CMK (cell line): ENCODE results near the gene RAD51B.

Experiments
- DNase-seq: peaks from one replicate; pipeline ENCODE4 v3.0.0-alpha.2; 2010; ENCODE audit warnings: low read depth

RAD51B gene

GRCh38 chr14:68146818-68147217 lies 327.2 kb downstream of the RAD51B start:
- no peak for DNase-seq

GRCh38 chr14:68147303-68147702 lies 327.7 kb downstream of the RAD51B start:
- no peak for DNase-seq

- DNase-seq = no peak
Observed at GRCh38 chr14:68148276-68148675, 328.7 kb downstream of the RAD51B start.

- no peak for DNase-seq
Observed at GRCh38 chr14:68148763-68149162, 329.2 kb downstream of the RAD51B start.

GRCh38 chr14:68153275-68153674 lies 333.7 kb downstream of the RAD51B start:
- no peak for DNase-seq

- DNase-seq = no peak
Observed at GRCh38 chr14:68154275-68154674, 334.7 kb downstream of the RAD51B start.

- no peak for DNase-seq
Observed at GRCh38 chr14:68157971-68158371, 338.4 kb downstream of the RAD51B start.

- DNase-seq = no peak
Observed at GRCh38 chr14:68158640-68159039, 339.1 kb downstream of the RAD51B start.

GRCh38 chr14:68159701-68160633 lies 340.4 kb downstream of the RAD51B start:
- no peak for DNase-seq

GRCh38 chr14:68160779-68161546 lies 341.4 kb downstream of the RAD51B start:
- no peak for DNase-seq

- no peak for DNase-seq
Observed at GRCh38 chr14:68162887-68163286, 343.3 kb downstream of the RAD51B start.

- DNase-seq = no peak
Observed at GRCh38 chr14:68164711-68165113, 345.1 kb downstream of the RAD51B start.

- DNase-seq = no peak
Observed at GRCh38 chr14:68165274-68165843, 345.8 kb downstream of the RAD51B start.

- no peak for DNase-seq
Observed at GRCh38 chr14:68166731-68167382, 347.3 kb downstream of the RAD51B start.

GRCh38 chr14:68167383-68168087 lies 348.0 kb downstream of the RAD51B start:
- DNase-seq = no peak

- DNase-seq = no peak
Observed at GRCh38 chr14:68168460-68169109, 349.0 kb downstream of the RAD51B start.

- DNase-seq = no peak
Observed at GRCh38 chr14:68172216-68172615, 352.6 kb downstream of the RAD51B start.

- DNase-seq = no peak
Observed at GRCh38 chr14:68172627-68173026, 353.0 kb downstream of the RAD51B start.

GRCh38 chr14:68173227-68173972 lies 353.8 kb downstream of the RAD51B start:
- no peak for DNase-seq

- no peak for DNase-seq
Observed at GRCh38 chr14:68174446-68174845, 354.9 kb downstream of the RAD51B start.
